ENCODE data around the gene ABCD3. TPM values are rescaled to one million over a fixed set of nuclear protein-coding genes. Genes with fewer than 3 reads are reported as not detected.

The ABCD3 gene
- total and polyA plus RNA-seq, 2 of the 13 experiments (the other 11 are each of a cell fraction or from before 2014, with no cell fraction given) = 27.5 to 166 TPM

- TF ChIP-seq ZBTB37 (CRISPR knock-in tag; IDR thresholded peaks at IDR 0.05) (no peak), FIP1L1 (IDR thresholded peaks at IDR 0.05; ENCODE audit: borderline replicate concordance, insufficient read depth, low read depth, low read length) (no peak), ATAD3A (CRISPR knock-in tag; IDR thresholded peaks at IDR 0.05) (no peak), GFI1 (CRISPR knock-in tag; IDR thresholded peaks at IDR 0.05; ENCODE audit: borderline replicate concordance) (peak; percentile 77), NCOR1 (IDR thresholded peaks at IDR 0.05; ENCODE audit: borderline replicate concordance, low read length) (peak; percentile 97; the same call in 1 of the 2 replicates), ZNF253 (CRISPR knock-in tag; IDR thresholded peaks at IDR 0.05; ENCODE audit: borderline replicate concordance) (no peak), ZNF552 (CRISPR knock-in tag; IDR thresholded peaks at IDR 0.05; ENCODE audit: borderline replicate concordance) (no peak), POLR2A (IDR thresholded peaks at IDR 0.05; ENCODE audit: insufficient read depth in 1 of 2, low read depth in 2 of 2, low read length in 2 of 2) (peak; percentile 63 to 89), ZBTB44 (CRISPR knock-in tag; IDR thresholded peaks at IDR 0.05) (no peak), ZNF558 (CRISPR knock-in tag; IDR thresholded peaks at IDR 0.05; ENCODE audit: borderline replicate concordance) (no peak), FOXK2 (IDR thresholded peaks at IDR 0.05) (peak; percentile 93), POLR2AphosphoS2 (IDR thresholded peaks at IDR 0.05; ENCODE audit: low read depth, low read length) (no peak), RFXANK (CRISPR knock-in tag; IDR thresholded peaks at IDR 0.05) (0 out of 2 replicates have a peak, but pooled peaks have one; percentile 43), ZNF292 (CRISPR knock-in tag; IDR thresholded peaks at IDR 0.05; ENCODE audit: borderline replicate concordance, low read depth) (no peak; the same call in 1 of the 2 replicates), TAF1 (CRISPR knock-in tag; IDR thresholded peaks at IDR 0.05) (peak; percentile 40; the same call in 1 of the 2 replicates), ZSCAN22 (CRISPR knock-in tag; IDR thresholded peaks at IDR 0.05) (no peak), SIN3A (IDR thresholded peaks at IDR 0.05; ENCODE audit: borderline replicate concordance, low read depth, low read length) (0 out of 2 replicates have a peak, but pooled peaks have one; percentile 14), MEIS2 (CRISPR knock-in tag; IDR thresholded peaks at IDR 0.05) (peak; percentile 57; the same call in 1 of the 2 replicates), MZF1 (CRISPR knock-in tag; IDR thresholded peaks at IDR 0.05; ENCODE audit: borderline replicate concordance) (no peak), SUZ12 (IDR thresholded peaks at IDR 0.05; ENCODE audit: low read depth, low read length) (no peak), HIC2 (CRISPR knock-in tag; IDR thresholded peaks at IDR 0.05; ENCODE audit: low read depth) (no peak), TEAD3 (CRISPR knock-in tag; optimal IDR thresholded peaks at IDR 0.05; ENCODE audit: borderline replicate concordance) (peak; percentile 93), LCORL (IDR thresholded peaks at IDR 0.05) (peak; percentile 41; the same call in 1 of the 2 replicates), LCORL (CRISPR knock-in tag; IDR thresholded peaks at IDR 0.05) (peak; percentile 77; the same call in 1 of the 2 replicates), PCBP1 (IDR thresholded peaks at IDR 0.05; ENCODE audit: borderline replicate concordance, low read depth, low read length) (no peak), ZFAT (CRISPR knock-in tag; conservative IDR thresholded peaks at IDR 0.05) (no peak), JDP2 (CRISPR knock-in tag; IDR thresholded peaks at IDR 0.05; ENCODE audit: borderline replicate concordance) (no peak), DRAP1 (CRISPR knock-in tag; IDR thresholded peaks at IDR 0.05) (peak; percentile 91), ZNF160 (CRISPR knock-in tag; IDR thresholded peaks at IDR 0.05) (no peak)
Measured at GRCh38 chr1:94383966-94384408, 34.2 kb upstream of the ABCD3 start (continued).

Data from HepG2 (cell line).